ENCODE measurements around the gene DNMT3B.

DNA sequence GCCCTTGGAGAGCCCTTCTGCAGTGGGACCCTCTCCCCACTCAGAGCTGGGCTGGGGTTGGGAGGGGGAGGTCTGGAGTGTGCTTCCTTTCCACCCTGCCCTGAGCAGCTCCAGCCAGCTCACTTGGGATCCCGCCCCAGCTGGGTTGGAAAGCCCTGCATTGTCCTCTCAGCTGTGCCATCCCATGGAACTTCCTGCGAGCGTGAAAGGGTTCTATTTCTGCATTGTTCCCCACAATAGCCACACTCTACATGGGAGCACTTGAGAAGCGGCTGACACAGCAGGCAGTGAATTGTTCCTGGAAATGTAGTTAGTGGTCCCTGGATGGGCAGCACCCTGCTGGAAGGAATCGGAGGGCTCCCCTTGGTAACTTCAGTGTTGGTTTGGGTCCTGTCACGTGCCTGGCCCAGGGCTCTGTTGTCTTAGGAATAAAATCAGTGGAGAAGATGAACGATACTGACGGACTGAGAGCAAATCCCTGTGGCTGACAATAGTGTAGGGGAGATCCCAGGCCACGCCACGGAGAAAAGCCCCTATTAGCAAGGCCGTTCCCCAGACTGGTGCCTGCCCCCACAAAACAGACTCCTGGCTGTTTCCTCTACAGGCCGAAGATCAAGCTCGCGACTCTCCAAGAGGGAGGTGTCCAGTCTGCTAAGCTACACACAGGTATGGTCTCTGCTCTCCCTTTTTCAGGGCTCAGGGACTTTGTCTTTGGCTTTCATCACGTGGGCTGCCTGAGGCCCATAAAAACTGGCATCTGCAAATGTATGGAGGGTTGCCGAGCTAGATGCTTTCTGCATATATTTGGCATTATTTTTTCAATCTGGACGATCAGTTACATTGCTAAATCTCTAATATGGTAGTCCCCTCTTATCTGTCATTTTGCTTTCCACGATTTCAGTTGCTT, 18.8 kb downstream of the DNMT3B start:
- TF ChIP-seq, protein P1, sequence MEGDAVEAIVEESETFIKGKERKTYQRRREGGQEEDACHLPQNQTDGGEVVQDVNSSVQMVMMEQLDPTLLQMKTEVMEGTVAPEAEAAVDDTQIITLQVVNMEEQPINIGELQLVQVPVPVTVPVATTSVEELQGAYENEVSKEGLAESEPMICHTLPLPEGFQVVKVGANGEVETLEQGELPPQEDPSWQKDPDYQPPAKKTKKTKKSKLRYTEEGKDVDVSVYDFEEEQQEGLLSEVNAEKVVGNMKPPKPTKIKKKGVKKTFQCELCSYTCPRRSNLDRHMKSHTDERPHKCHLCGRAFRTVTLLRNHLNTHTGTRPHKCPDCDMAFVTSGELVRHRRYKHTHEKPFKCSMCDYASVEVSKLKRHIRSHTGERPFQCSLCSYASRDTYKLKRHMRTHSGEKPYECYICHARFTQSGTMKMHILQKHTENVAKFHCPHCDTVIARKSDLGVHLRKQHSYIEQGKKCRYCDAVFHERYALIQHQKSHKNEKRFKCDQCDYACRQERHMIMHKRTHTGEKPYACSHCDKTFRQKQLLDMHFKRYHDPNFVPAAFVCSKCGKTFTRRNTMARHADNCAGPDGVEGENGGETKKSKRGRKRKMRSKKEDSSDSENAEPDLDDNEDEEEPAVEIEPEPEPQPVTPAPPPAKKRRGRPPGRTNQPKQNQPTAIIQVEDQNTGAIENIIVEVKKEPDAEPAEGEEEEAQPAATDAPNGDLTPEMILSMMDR (IDR thresholded peaks at IDR 0.05), result no peak
- TF ChIP-seq EZH2 (IDR thresholded peaks at IDR 0.05; ENCODE audit: borderline replicate concordance, insufficient read depth, low read depth, low read length, poor library complexity, severe bottlenecking), result no peak
